Natural killer cell (primary cell): ENCODE data around the gene A1BG. TPM values are rescaled to one million over a fixed set of nuclear protein-coding genes. Genes with fewer than 3 reads are reported as not detected.

Experiments
- ATAC-seq, 3 donors: fragments of 150-1000 bp in 2 of 3; fragments of 200-7000 bp in 1 of 3; cut with Tn5 transposase; 1 replicate in 1 of 3; 2 replicates in 2 of 3; pipeline ENCODE4 v1.10.0; 2021; ENCODE audit warnings: mild to moderate bottlenecking in 2 of 3, moderate library complexity in 2 of 3
- DNase-seq, 2 donors: peaks; one replicate each; pipeline versions ENCODE4 v3.0.0 to v3.0.0-alpha.2; 2013 to 2021; ENCODE audit warnings: mixed read lengths in 1 of 2
- H3K27ac ChIP-seq: one replicate; pipeline ENCODE4 v1.5.1; 2013; ENCODE audit warnings: mild to moderate bottlenecking, low read length
- H3K27me3 ChIP-seq: one replicate; pipeline ENCODE4 v1.6.1; 2013; ENCODE audit warnings: low read length; ENCODE audit not compliant: control insufficient read depth, insufficient read depth
- H3K36me3 ChIP-seq: one replicate; pipeline ENCODE4 v1.6.1; 2013; ENCODE audit warnings: low read length; ENCODE audit not compliant: control insufficient read depth, insufficient read depth
- H3K4me1 ChIP-seq: one replicate; pipeline ENCODE4 v1.6.1; 2013; ENCODE audit warnings: low read length; ENCODE audit not compliant: control insufficient read depth, insufficient read depth
- H3K4me3 ChIP-seq: one replicate; pipeline ENCODE4 v1.5.1; 2013; ENCODE audit warnings: low read length
- H3K9me3 ChIP-seq: one replicate; pipeline ENCODE4 v1.6.1; 2013; ENCODE audit warnings: low read length; ENCODE audit not compliant: control insufficient read depth, insufficient read depth
- H3K27ac Mint-ChIP-seq, 2 donors: one replicate each; pipeline ENCODE4 v1.8.0; 2022; ENCODE audit warnings: mild to moderate bottlenecking in 2 of 2, mixed read lengths in 2 of 2, moderate library complexity in 1 of 2
- H3K27me3 Mint-ChIP-seq, 2 donors: one replicate each; pipeline ENCODE4 v1.8.0; 2022; ENCODE audit warnings: low read depth in 2 of 2, mixed read lengths in 2 of 2
- H3K36me3 Mint-ChIP-seq: one replicate; pipeline ENCODE4 v1.8.0; 2022; ENCODE audit warnings: mixed read lengths
- H3K4me1 Mint-ChIP-seq, 2 donors: one replicate each; pipeline ENCODE4 v1.8.0; 2022; ENCODE audit warnings: mixed read lengths in 2 of 2
- H3K4me3 Mint-ChIP-seq: one replicate; pipeline ENCODE4 v1.8.0; 2022; ENCODE audit warnings: mild to moderate bottlenecking, moderate library complexity, mixed read lengths
- H3K9me3 Mint-ChIP-seq, 2 donors: one replicate each; pipeline ENCODE4 v1.8.0; 2022; ENCODE audit warnings: mixed read lengths in 2 of 2
- WGBS: methylation state at CpG from one replicate; pipeline ENCODE4 v1.1.7; 2013; ENCODE audit warnings: missing lambda C conversion rate; ENCODE audit not compliant: insufficient coverage; 5-methylcytosine and 5-hydroxymethylcytosine counted together
- intact Hi-C: fragments of 100-400 bp; cut with micrococcal nuclease; formaldehyde crosslinking; loops from one replicate; pipeline ENCODE4 v1.14.2; 2022
- total RNA-seq, 4 donors: library from RNA; stranded (reverse); fragments of 120-200 nt in 1 of 4; gene quantifications; one replicate each; pipeline versions ENCODE4 v1.2.3 to v1.2.4, GENCODE V29; 2013 to 2022
- TF ChIP-seq, protein P1 (sequence below): fragments of 200-600 bp; IDR thresholded peaks from one replicate; pipeline ENCODE4 v1.8.0; 2022; ENCODE audit warnings: antibody characterized with exemption

Gene A1BG
- total RNA-seq, 3 donors from 2014 or later (not counting 1 experiment from before 2014, with no cell fraction given): 2.0 to 10.6 (median 3.5) TPM

DNA sequence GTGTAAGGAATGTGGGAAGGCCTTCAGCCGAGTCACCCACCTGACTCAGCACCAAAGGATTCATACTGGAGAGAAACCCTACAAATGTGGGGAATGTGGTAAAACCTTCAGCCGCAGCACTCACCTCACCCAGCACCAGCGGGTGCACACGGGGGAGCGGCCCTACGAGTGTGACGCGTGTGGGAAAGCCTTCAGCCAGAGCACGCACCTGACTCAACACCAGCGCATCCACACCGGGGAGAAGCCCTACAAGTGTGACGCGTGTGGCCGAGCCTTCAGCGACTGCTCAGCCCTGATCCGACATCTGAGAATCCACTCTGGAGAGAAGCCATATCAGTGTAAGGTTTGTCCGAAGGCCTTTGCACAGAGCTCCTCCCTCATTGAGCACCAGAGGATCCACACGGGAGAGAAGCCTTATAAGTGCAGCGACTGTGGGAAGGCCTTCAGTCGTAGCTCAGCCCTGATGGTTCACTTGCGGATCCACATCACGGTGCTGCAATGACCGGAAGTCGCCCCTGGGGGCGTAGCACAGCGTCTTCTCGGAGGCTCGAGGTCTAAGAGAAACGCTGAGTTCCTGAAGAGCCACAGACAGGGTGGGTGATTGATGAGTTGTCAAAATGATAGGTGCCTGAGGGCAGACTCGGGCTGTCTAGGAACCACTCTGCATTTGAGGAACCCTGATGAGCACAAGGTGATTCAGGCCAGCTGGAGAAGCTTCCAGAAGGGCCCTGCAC is 14.3 kb downstream of the A1BG start:
- H3K4me3 Mint-ChIP-seq: no peak overlapping the region
- DNase-seq: no peak
- H3K27me3 ChIP-seq: no peaks in the 10 kb centered on the region
- no peak overlapping the region for H3K27ac Mint-ChIP-seq
- H3K9me3 ChIP-seq: no peaks in the 10 kb centered on the region
- H3K4me3 ChIP-seq: no peak overlapping the region
- TF ChIP-seq, protein P1, sequence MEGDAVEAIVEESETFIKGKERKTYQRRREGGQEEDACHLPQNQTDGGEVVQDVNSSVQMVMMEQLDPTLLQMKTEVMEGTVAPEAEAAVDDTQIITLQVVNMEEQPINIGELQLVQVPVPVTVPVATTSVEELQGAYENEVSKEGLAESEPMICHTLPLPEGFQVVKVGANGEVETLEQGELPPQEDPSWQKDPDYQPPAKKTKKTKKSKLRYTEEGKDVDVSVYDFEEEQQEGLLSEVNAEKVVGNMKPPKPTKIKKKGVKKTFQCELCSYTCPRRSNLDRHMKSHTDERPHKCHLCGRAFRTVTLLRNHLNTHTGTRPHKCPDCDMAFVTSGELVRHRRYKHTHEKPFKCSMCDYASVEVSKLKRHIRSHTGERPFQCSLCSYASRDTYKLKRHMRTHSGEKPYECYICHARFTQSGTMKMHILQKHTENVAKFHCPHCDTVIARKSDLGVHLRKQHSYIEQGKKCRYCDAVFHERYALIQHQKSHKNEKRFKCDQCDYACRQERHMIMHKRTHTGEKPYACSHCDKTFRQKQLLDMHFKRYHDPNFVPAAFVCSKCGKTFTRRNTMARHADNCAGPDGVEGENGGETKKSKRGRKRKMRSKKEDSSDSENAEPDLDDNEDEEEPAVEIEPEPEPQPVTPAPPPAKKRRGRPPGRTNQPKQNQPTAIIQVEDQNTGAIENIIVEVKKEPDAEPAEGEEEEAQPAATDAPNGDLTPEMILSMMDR: no peak
- no peaks in the 10 kb centered on the region for H3K9me3 Mint-ChIP-seq
- H3K27me3 Mint-ChIP-seq: no peaks in the 10 kb centered on the region
- peaks cover 0 to 5% of the 10 kb centered on the region in 2 donors for H3K4me1 Mint-ChIP-seq
- ATAC-seq: no peak
- H3K36me3 ChIP-seq: peaks cover 17% of the 10 kb centered on the region
- no peaks in the 10 kb centered on the region for H3K4me1 ChIP-seq
- intact Hi-C loops: no loop called here
- H3K27ac ChIP-seq: no peak overlapping the region
- H3K36me3 Mint-ChIP-seq: peaks cover 8% of the 10 kb centered on the region
- 95% methylated on average over 30 of the region's 30 CpGs for WGBS

GRCh38 chr19:58338336-58338735 is 15.0 kb downstream of the A1BG start:
- Histone ChIP-seq H3K4me1 (no peaks in the 10 kb centered on the region), H3K27me3 (no peaks in the 10 kb centered on the region), H3K4me3 (no peak overlapping the region), H3K9me3 (no peaks in the 10 kb centered on the region), H3K36me3 (peaks cover 17% of the 10 kb centered on the region), H3K27ac (no peak overlapping the region)
- ATAC-seq (no peak), DNase-seq (no peak)
- Mint-ChIP-seq H3K27me3 (no peaks in the 10 kb centered on the region), H3K27ac (no peak overlapping the region), H3K4me3 (no peak overlapping the region), H3K36me3 (peaks cover 8% of the 10 kb centered on the region), H3K4me1 (peaks cover 0 to 5% of the 10 kb centered on the region in 2 donors), H3K9me3 (no peaks in the 10 kb centered on the region)
- over 99% methylated on average over 11 of the region's 11 CpGs for WGBS
- intact Hi-C loops: no loop called here
- TF ChIP-seq, protein P1: no peak

DNA sequence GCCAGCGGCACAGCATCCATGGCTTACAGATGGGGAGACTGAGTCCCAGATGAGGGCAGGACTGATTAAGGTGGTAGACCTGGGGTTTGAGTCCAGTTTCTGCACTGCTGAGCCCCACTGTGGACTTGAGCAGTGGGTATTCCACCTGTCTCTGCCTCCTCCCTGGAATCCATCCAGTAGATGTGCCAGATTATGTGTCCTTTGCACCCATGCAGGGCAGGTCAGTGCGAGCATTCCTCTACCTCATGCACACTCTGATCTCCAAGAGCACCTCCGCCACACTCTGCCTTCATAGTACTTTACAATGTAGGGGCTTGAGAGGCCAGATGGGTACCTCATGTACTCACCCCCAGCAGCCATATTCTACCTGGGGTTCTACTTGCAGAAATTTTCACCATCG is 16.5 kb downstream of the A1BG start:
- Histone ChIP-seq H3K36me3 (peaks cover 17% of the 10 kb centered on the region), H3K4me3 (no peak overlapping the region), H3K27ac (no peak overlapping the region), H3K27me3 (no peaks in the 10 kb centered on the region), H3K4me1 (no peaks in the 10 kb centered on the region), H3K9me3 (no peaks in the 10 kb centered on the region)
- no peak overlapping the region for H3K4me3 Mint-ChIP-seq
- DNase-seq (no peak), ATAC-seq (no peak)
- H3K27me3 Mint-ChIP-seq: no peaks in the 10 kb centered on the region
- 93% methylated on average over 3 of the region's 4 CpGs for WGBS
- H3K4me1 Mint-ChIP-seq: peaks cover 0 to 5% of the 10 kb centered on the region in 2 donors
- intact Hi-C loops: no loop called here
- TF ChIP-seq, protein P1: no peak
- no peak overlapping the region for H3K27ac Mint-ChIP-seq
- H3K36me3 Mint-ChIP-seq: peaks cover 8% of the 10 kb centered on the region
- no peaks in the 10 kb centered on the region for H3K9me3 Mint-ChIP-seq

DNA sequence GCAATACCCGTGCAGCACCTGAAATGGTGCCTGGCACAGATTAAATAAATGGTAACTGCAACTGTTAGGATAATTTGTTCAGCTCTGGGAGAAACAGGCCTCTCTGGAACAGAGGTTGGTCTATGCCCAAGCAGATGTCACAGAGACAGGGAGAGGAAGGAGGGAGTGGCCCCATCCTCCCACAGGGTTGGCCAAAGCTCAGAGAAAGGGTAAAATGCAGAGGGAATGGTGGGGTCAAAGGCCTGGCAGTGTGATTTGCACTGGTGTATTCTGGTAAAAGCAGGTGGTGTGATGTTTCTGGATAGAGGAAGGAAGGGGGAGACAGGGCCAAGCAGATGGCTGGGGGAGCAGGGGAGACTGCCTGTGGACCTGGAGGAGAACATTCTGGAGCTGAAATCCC is 17.1 kb downstream of the A1BG start:
- Histone ChIP-seq H3K27me3 (no peaks in the 10 kb centered on the region), H3K27ac (no peak overlapping the region), H3K4me1 (no peaks in the 10 kb centered on the region), H3K9me3 (no peaks in the 10 kb centered on the region), H3K4me3 (no peak overlapping the region), H3K36me3 (peaks cover 17% of the 10 kb centered on the region)
- peaks cover 0 to 2% of the 10 kb centered on the region in 2 donors for H3K4me1 Mint-ChIP-seq
- H3K9me3 Mint-ChIP-seq: no peaks in the 10 kb centered on the region
- TF ChIP-seq, protein P1: no peak
- no peak overlapping the region for H3K27ac Mint-ChIP-seq
- peaks cover 8% of the 10 kb centered on the region for H3K36me3 Mint-ChIP-seq
- DNase-seq (no peak), ATAC-seq (no peak)
- no peak overlapping the region for H3K4me3 Mint-ChIP-seq
- no peaks in the 10 kb centered on the region for H3K27me3 Mint-ChIP-seq
- intact Hi-C loops: no loop called here
- WGBS: 97% methylated on average over 1 of the region's 1 CpG
